ENCODE results near the gene CCDC73. TPM values are rescaled to one million over a fixed set of nuclear protein-coding genes. Genes with fewer than 3 reads are reported as not detected.

CCDC73 gene
- total and polyA plus RNA-seq, 2 of the 4 experiments (the other 2 are of a cell fraction) = not detected

DNA sequence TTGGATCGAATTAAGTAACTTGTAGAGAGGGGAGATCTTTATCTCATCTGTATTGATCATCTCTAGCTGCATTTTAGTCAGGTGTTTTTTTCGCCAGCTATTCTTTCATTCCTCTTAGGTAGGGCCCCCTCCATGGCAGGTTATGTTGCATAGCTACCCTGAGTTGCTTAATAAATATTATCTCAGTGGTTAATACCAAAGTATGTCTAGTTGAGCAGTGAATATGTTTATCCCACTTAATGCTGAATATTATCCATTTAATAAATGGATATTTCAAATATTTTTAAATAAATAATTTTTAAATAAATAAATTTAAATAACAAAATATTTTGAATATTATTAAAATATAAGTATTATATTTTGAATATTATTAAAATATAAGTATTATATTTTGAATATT lies 44.8 kb upstream of the CCDC73 start:
- dilution Hi-C loops (cut with HindIII; ENCODE audit: low sequenced_read_pairs, unreplicated experiment) = no loop called here

More for the DNA sequence above, 44.8 kb upstream of the CCDC73 start:
- WGBS, 2 experiments (ENCODE audit: extremely low coverage in 2 of 2, insufficient read length in 1 of 2) = no CpG with 5 or more reads among the region's 2 CpGs
- Histone ChIP-seq H3K4ac (ENCODE audit: low read depth, low read length) (no peak overlapping the region), H3K79me1 (ENCODE audit: low read depth in 1 of 2, low read length in 2 of 2) (no peaks in the 10 kb centered on the region), H2BK5ac (ENCODE audit: low read depth, low read length, poor library complexity, severe bottlenecking) (no peak overlapping the region), H4K8ac (ENCODE audit: low read depth in 2 of 2, low read length in 2 of 2) (no peak overlapping the region), H2AK9ac (replicated peaks; ENCODE audit: low read depth, low read length, poor library complexity) (no peak overlapping the region), H4K5ac (ENCODE audit: low read depth, low read length) (no peak overlapping the region), H2BK120ac (ENCODE audit: low read depth, low read length) (no peak overlapping the region), H3K4me2 (ENCODE audit: low read depth, low read length) (no peak overlapping the region), H3K27me3 (ENCODE audit: control insufficient read depth, insufficient read depth, low read length) (peaks cover 3% of the 10 kb centered on the region; the same call in 1 of the 2 replicates), H2BK15ac (ENCODE audit: low read depth, low read length) (no peak overlapping the region), H4K91ac (ENCODE audit: insufficient read depth, low read depth, low read length) (no peak overlapping the region), H3K27ac (ENCODE audit: insufficient read depth, low read length) (no peak overlapping the region), H2AFZ (replicated peaks; ENCODE audit: low read length, poor library complexity) (no peak overlapping the region), H3K4me3 (ENCODE audit: insufficient read depth, low read depth, low read length) (no peak overlapping the region), H3K18ac (ENCODE audit: low read depth, low read length) (no peak overlapping the region), H2AK5ac (ENCODE audit: low read depth, low read length) (no peak overlapping the region), H2BK20ac (ENCODE audit: low read depth, low read length) (no peak overlapping the region), H3K56ac (ENCODE audit: extremely low read depth, insufficient read depth, low read length) (no peak overlapping the region), H3K23ac (ENCODE audit: low read depth, low read length) (no peak overlapping the region), H3K9me1 (ENCODE audit: insufficient read depth, low read length) (no peaks in the 10 kb centered on the region), H4K20me1 (ENCODE audit: insufficient read depth, low read length) (no peaks in the 10 kb centered on the region), H3K9ac (ENCODE audit: low read depth, low read length) (no peak overlapping the region), H3K36me3 (ENCODE audit: control insufficient read depth, insufficient read depth, low read length) (no peaks in the 10 kb centered on the region), H3K14ac (replicated peaks; ENCODE audit: low read depth, low read length) (no peak overlapping the region), H3K4me1 (ENCODE audit: control insufficient read depth, insufficient read depth, low read length) (no peaks in the 10 kb centered on the region), H3K9me3 (ENCODE audit: control insufficient read depth, insufficient read depth, low read length) (no peaks in the 10 kb centered on the region)
- ChIA-PET CTCF (no interaction called here), POLR2A (ENCODE audit: unreplicated experiment) (no interaction called here)
- no peak for DNase-seq
- no TSS peak for BruUV-seq (replicated peaks)
- in situ Hi-C loops (cut with MboI; ENCODE audit: low sequenced_read_pairs) (loop anchor here (25.0 kb wide), 1 partner anchor 223 kb away; no protein-coding TSS in a partner anchor), intact Hi-C loops (cut with micrococcal nuclease) (no loop called here)
- ATAC-seq (ENCODE audit: low read depth) = no peak
- TF ChIP-seq RFX5 (IDR thresholded peaks at IDR 0.05; ENCODE audit: low read depth, low read length) (no peak), MAZ (IDR thresholded peaks at IDR 0.05; ENCODE audit: borderline replicate concordance, low read depth, low read length) (no peak), BHLHE40 (IDR thresholded peaks at IDR 0.05; ENCODE audit: low read depth, low read length) (no peak), SMC3 (IDR thresholded peaks at IDR 0.05; ENCODE audit: low read depth, low read length) (no peak), MXI1 (IDR thresholded peaks at IDR 0.05; ENCODE audit: borderline replicate concordance, low read depth, low read length) (no peak), NFE2L2 (IDR thresholded peaks at IDR 0.05; ENCODE audit: low read depth, low read length) (no peak), ELK1 (IDR thresholded peaks at IDR 0.05; ENCODE audit: borderline replicate concordance, low read depth, low read length) (no peak), POLR2A (IDR thresholded peaks at IDR 0.05; ENCODE audit: low read depth, low read length) (no peak), CEBPB (IDR thresholded peaks at IDR 0.05; ENCODE audit: low read depth, low read length) (no peak), RAD21 (IDR thresholded peaks at IDR 0.05; ENCODE audit: low read length) (no peak)
- TF ChIP-seq, protein P1, sequence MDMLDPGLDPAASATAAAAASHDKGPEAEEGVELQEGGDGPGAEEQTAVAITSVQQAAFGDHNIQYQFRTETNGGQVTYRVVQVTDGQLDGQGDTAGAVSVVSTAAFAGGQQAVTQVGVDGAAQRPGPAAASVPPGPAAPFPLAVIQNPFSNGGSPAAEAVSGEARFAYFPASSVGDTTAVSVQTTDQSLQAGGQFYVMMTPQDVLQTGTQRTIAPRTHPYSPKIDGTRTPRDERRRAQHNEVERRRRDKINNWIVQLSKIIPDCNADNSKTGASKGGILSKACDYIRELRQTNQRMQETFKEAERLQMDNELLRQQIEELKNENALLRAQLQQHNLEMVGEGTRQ (IDR thresholded peaks at IDR 0.05; ENCODE audit: low read depth, low read length) = no peak
